Right kidney (tissue), 1 donor: ENCODE results near the gene SH2D2A.

Experiments used
- DNase-seq: peaks from one replicate; pipeline ENCODE4 v3.0.0-alpha.2; 2016

Gene SH2D2A

DNA sequence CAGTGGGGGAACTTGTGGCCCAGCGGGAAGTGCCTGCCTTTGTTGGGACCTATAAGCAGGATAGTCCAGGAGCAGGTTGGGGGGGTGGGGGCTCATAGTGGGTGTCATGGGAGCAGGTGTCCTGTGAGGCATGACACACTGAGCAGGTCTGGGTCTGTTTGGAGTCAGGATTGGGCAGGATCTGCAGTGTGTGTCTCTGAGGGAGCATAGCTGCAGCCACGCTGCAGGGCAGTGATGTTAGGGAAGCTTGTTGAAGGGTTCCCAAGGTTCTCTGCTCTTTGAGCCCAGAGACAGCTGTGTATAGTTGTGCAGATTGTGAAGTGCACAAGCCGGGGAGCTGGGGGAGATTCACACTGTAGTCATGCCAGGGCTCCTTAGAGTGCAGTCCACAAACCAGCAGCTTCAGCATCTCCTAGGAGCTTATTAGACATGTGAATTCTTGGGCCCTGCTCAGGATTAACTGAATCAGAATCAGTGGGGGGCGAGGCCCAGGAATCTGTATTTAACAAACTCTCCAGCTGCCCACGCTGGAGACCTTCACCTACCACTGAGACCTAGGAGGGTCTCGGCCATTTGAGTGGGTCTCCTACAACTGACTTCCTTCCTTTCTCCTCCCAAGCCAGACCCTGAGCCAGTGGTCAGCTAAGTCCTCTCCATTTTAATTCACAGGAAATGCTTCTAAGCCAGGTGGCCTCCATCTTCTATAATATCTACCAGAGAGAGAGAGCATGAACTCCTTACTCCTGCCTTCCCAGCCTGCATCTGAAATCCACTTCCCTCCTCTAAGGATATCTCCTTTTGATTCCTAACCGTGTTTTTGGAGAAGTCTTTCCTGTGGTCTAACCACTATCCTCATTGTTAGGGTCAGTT lies 31.2 kb upstream of the SH2D2A start:
- no peak for DNase-seq

- no peak for DNase-seq
These were observed 30.0 kb upstream of the SH2D2A start for GRCh38 chr1:156846643-156847042.

DNA sequence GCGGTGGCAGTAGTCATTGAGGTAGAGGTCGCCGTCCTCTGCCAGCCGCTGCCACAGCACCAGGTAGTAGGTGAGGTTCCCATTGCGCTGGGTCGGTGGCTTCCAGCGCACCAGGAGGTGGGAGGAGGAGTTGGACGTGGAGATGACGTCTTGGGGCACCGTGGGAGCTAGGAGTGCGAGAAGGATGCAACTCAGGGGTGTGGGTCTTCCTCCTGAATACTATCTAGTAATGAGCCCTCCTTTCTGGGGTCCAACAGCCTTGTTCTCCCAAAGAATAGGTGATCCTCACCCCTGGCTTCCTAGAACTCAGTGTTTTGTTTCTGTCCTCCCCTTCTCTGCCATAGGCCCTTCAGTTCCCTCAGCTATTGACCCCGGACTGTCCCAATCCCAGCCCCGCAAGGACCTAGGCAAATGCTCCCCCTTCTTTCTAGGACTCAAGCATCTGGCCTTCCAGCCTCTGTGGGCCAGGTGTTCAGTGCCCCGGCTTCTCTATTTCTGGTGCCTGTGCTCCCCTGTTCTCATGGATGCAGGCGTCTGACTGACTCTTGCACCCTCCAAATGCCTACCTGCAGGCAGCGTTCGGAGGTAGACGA lies 29.4 kb upstream of the SH2D2A start:
- DNase-seq, result no peak

DNA sequence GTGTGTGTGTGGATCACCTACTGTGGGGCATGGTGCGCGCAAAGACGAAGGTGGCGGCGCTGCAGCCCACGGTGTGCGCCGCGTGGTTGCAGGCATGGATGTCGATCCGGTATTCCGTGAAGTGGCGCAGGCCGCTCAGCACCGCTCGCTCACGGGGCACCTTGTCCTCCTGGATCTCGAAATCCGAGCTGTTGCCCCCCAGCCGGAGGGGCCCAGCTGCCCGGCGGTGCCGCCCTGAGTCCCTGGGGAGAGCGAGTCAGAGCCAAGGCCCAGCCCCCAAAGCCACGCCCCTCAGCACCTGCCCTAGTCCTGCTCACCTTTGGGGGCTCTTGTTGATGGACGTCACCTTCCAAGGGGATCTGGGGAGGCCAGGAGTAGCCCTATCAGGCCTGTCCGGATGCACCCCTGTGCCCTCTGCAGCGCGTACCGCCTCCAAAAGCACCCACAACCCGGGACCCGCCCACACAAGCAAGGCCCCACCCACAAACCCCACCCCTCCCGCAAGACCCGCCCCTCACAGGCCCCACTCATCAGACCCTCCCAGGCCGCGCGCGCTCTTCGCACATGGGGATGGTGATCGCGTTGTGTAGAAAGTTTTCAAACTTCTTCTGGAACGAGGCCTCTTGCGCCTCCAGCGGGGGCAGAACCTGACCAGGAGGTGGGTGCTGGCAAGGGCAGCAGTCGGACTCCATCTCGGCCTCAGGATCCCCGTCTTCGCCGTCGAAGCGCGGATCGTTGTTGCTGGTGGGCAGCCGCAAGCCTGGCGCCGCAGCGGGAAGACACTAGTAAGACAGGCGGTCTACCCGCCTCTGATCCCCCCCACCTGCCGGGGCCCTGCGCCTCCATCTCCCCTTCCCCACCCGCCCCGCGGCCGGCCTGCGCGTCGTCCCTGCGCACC lies 28.7 kb upstream of the SH2D2A start:
- DNase-seq, result no peak

DNA sequence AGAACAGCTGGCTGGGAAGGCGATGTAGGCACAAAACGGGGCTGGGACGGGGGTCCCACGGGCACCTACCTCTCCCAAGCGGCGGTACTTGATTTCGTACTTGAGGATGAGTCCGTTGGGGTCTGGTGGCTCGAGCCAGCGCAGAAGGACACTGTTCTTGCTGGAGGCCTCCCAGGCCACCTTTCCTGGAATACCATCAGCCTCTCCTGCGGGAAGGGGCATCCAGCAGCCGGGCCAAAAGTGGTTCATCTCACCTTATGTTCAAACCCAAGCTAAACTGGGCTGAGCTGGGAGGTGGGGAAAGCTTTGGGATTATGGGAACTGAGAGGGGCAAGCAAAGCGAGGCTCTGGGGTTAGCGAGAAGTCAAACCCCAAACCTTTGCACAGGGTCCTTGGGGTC lies 28.0 kb upstream of the SH2D2A start:
- no peak for DNase-seq

- no peak for DNase-seq
These were observed 27.5 kb upstream of the SH2D2A start for GRCh38 chr1:156844102-156844501.

DNA sequence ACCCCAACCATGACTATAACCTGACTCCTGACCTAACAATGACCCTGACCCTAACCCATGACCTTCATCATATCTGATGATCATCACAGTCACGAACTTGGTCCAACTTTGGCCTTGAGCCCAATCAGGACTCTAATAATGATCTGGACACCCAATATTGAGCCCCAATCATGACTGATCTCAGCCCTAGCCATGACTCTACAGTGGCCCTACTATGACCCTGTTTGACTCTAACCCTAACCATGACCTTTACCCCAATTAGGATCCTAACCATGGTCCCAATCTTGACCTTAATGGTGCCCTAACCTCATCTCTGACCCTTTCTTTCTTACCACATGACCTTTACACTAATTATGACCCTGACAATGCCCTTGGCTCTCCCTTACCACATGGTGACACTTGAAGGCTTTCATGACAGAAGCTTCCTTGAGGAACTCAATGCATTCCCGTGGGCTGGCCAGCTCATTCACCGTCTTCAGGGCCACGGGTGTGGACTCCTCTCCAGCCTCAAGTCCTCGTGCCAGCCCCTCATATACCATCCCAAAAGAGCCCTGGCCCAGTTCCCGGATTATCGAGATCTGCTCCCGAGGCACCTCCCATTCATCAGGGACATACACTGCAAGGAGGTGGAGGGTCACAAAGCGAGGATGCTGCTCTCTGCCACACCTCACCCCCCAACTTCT lies 26.1 kb upstream of the SH2D2A start:
- DNase-seq, result no peak

DNA sequence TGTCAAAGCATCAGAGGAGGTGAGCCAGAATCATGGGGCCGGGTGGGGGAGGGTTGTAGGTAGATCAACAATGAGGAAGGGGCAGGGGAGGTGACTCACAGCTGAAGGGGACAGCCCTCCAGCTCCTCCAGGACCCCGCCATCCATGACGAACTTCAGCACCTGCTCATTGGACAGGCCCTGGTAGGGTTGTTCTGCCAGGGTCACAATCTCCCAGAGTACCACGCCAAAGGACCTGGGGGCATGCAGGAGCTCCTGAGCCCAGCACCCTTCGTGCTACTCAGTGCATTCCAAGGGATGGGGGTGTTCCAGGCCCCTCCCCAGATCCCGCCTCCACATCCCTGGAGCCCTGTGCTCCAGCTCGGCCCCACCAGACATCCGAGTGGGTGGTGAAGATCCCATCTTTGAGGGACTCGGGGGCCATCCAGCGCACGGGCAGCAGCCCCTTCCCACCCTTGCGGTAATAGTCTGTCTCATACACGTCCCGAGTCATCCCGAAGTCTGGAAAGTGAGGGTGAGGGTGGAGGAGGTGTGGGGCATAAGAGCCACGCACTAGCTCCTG lies 24.7 kb upstream of the SH2D2A start:
- DNase-seq, result no peak

DNA sequence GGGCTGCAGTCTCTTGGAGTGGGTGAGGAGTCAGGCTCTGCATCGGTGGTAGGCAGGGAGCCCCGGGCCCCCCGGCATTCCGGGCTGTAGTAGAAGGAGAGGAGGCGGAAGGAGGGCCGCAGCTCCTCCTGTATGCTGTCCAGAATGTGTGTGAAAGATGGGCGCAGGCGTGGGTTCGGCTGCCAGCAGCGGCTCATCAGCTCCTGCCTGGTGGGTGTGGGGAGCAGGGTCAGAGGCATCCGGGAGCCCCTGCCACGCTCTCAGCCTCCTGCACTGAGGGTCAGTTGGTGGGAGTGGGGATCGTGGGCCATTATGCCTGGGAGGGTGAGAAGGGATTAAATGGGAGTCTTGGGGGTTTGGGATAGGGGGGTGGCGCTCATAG lies 24.2 kb upstream of the SH2D2A start:
- no peak for DNase-seq

DNA sequence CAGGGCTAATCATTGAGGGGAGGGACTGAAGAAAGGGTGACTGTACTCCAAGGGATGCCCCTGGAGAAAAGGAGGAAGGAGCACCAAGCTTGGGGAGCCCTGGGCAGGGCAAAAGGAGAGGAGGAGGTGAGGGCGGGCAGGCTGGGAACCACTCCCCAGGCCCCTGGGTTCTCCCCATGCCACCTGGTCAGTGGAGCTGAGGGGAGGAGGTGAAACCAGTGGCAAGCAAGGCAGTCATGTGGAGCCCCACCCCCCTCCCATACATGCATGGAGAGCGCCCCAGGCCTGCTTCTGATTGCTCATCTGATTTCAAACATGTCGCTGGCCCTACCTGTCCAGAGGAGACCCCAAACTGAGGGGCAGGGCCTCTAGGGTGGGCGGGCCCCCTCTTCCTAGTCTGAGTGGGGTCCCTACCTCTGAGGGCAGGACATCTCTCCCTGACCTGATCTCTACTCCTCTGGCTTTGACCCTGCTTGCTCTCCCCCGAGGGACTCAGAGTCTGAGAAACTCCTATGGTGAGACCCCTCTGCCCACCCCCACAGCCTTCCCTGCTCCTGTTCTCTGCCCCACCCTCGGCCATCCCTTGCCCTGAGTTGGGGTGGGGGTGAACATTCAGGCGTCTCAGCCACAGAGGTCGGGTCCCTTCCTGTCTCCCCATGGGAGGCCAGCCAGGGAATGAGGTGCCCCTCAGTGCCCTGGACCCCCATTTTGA lies 23.7 kb upstream of the SH2D2A start:
- no peak for DNase-seq

DNA sequence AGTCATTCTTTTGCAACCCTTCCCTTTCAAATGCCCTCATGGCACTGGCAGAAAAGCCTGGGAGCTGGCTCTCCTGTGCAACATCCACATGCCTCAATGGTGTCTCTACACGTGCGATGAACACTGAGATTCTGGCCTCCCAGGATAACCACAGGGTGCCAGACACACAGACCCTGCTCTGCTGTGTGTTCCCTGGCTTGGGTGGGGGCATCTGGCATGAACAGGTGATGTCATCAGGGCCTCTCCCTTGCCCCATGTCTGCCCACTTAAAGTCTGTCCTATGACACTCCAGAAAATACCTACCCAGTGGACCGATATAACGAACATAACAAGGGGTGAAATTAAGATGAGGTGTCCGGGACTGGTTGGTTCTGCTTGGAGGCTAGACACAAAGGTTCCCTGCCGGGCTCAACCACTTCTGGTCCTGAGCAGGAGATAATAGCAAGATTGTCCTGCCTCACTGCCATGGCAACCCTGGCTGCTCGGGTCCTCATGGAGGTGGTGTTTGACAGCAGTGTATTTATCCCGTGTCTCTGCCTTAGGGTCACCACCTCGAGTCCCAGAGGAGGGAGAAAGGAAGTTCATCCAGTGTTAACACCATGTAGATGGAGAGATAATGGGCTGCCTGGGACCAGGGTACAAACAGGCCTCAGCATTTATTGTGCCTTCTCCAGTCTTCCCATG lies 22.9 kb upstream of the SH2D2A start:
- DNase-seq, result no peak

DNA sequence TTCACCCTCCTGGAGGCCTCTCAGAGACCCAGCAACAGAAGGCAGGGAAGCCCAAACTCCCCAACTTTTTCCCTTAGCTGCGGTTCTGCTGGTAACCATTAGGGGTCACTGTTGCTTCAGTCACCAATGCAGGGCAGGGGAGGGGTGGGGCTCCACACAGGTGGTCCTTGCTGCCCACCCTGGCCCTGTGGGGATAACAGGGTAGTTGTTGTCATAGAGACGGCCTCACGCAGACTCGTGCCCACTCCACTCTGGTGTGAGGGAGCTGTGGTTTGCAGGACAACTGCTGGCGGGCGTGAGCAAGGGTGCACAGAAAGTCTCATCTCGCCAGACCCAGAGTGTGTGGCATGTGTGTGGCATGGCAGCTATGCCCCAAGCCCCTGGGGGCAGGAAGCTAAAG lies 22.3 kb upstream of the SH2D2A start:
- DNase-seq, result no peak

DNA sequence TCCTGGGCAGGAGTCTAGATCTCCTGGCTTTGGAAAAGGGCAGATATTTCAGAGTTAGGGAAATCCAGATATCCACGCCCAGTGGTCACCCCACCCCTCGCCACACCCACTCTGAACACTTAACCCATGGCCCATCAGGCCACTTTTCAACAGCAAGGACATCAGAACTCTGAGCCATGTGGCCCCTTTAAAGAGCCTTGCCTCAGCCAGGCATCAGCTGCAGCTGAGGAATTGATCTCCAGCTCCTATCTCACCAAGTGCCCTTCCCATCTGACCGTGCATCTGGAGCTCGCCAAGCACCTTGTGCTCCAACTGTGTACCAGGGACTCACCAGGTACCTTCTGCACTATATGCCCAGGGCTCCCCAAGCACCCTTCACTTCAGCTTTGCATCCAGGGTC lies 20.2 kb upstream of the SH2D2A start:
- DNase-seq, result no peak

DNA sequence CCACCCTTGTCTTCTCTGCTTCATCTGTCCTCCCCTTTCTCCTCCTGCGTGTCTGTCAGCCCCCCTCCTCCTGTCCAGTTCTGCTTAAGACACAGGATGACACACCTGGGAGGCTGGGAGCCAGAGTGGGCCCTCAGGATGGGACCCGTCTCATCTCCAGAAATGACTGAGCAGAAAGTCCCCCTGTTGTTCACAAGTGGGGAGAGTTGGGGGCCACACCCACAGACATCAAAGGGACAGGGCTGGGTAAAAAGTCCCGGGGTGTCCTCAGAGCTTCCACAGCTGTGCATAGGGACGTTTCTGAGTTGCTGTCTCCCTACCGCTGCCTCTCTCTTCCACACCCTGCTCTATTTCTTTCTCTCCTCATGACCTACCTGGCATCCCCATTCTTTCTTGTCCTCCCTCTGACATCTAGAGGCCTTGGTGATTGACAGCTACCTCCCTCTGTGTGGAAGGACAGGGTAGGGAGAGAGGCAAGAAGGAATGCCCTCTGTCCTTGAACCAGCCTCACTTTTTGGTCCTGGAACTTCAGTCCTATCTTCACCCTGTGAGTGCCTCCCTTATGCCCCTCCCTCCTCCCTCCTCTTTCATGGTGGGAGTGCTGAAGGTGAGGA lies 19.5 kb upstream of the SH2D2A start:
- DNase-seq, result no peak

DNA sequence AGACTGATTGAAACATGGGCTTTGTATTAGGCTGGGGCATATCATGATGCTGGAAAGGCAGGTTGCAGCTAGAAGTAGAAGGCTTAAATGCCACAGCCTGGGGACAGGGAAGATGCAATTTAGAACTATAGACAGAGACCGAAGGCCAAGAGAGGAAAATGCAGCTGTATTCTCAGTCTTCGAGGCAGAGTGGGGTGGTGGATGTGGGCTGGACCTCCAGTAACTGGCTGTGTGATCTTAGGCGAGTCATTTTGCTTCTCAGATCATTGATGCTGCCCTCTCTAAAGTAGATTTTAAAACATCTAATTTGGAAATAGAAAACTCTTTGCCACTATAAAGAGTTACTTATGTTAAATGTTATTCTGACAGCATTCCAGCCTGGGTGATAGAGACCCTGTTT lies 17.7 kb upstream of the SH2D2A start:
- no peak for DNase-seq

DNA sequence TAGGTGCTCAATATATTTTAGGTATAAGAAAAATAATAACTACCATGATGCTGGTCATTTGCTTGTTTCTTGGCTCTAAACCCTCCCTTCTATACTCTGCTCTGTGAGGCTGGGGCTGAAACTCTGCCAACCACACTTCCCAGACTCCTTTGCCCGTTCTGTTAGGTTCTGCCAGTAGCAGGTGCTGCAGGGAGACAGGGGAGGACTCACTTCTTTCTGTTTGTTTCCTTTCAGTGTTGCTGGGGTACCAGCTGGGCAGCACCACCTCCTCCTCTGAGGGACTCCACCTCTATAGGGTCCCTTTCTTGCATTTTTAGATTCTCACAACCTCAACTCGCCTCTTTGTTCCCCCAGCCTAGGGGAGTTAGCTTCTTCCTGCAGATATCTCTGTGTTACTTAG lies 17.0 kb upstream of the SH2D2A start:
- DNase-seq, result no peak

- DNase-seq, result no peak
These were observed 15.8 kb upstream of the SH2D2A start for GRCh38 chr1:156832434-156832833.

DNA sequence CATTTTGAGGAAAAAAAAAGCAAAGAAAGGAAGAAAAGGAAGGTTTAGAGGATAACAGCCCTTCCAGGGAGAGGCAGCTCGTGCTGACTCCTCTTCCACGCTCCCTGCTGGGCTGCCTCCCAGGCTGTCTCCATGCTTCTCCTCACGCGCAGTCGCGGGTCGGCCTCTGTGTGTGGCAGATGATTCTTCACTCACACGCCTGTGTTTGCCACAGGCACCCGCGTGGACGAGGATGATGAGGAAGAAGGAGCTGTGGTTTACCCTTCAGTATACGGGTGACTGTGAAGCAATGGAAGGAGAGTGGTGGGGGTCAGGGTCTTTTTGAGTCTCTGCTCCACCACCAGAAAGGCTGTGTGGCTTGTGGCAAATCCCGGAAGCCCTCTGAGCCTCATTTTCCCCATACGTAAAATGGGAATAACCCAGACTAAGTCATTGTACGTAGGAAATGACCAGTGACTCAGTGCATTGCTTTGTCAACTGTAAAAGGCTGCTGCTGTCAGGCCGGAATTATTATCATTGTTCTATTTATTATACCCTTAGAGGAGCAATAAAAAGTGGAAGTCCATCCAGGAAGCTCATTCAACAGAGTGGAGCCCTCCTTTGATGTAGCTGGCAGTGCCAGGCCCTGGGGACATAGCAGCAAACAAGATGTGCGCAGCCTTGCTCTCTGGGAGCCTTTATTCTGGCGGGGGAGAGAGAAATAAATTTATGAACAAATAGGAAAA lies 11.9 kb upstream of the SH2D2A start:
- no peak for DNase-seq

GRCh38 chr1:156826630-156827029 lies 10.0 kb upstream of the SH2D2A start:
- no peak for DNase-seq
